HCT116 (cell line): ENCODE data around the gene TJP2. TPM values are rescaled to one million over a fixed set of nuclear protein-coding genes. Genes with fewer than 3 reads are reported as not detected.
A peak's percentile ranks its signal among the peaks of the same experiment; 100 is the strongest.

Source experiments
- ATAC-seq: fragments of 200-7000 bp; cut with Tn5 transposase; 2 replicates; pipeline ENCODE4 v1.9.1; 2020; ENCODE audit warnings: mild to moderate bottlenecking, moderate library complexity
- BruUV-seq: library from RNA; stranded (reverse); fragments of 400-500 nt; replicated peaks from 2 replicates; lab custom pipeline; 2021; lab: Mats Ljungman, UMichigan
- CTCF ChIA-PET: fragments of 300-600 bp; sonication (Branson Sonifier 250); formaldehyde crosslinking; loops from one replicate; lab custom pipeline; 2021; ENCODE audit warnings: antibody characterized with exemption; lab: Charles Lee
- POLR2A ChIA-PET: fragments of 300-600, 350-600 bp; sonication (Branson Sonifier 250); formaldehyde crosslinking; loops from one replicate; lab custom pipeline; 2021; ENCODE audit warnings: antibody characterized with exemption; lab: Charles Lee
- RAD21 ChIA-PET, 2 experiments: fragments of 300-600 bp; sonication (Branson Sonifier 250); formaldehyde crosslinking; loops; one replicate each; lab custom pipeline; 2023; ENCODE audit warnings: low total read pairs in 2 of 2; ENCODE audit not compliant: uncharacterized antibody in 2 of 2, unreplicated experiment in 2 of 2, low non-redundant PET in 1 of 2; lab: Charles Lee
- DNase-seq: peaks from one replicate; pipeline ENCODE4 v3.0.0-alpha.2; 2010; ENCODE audit warnings: low read depth, low spot score
- H2AFZ ChIP-seq: fragments of 200-600 bp; shearing (Covaris generic), sonication (generic); 2 replicates; pipeline ENCODE4 v1.6.1; 2017; ENCODE audit warnings: low read depth, mixed run types, mixed read lengths, antibody characterized with exemption, low read length; ENCODE audit not compliant: poor library complexity, severe bottlenecking
- H3K27ac ChIP-seq: 2 replicates; pipeline ENCODE4 v1.5.1; 2012; ENCODE audit warnings: low read depth, low read length
- H3K27me3 ChIP-seq: fragments of 200-600 bp; sonication (generic); 2 replicates; pipeline ENCODE4 v1.6.1; 2016; ENCODE audit warnings: mixed run types, low read length, mixed read lengths; ENCODE audit not compliant: insufficient read depth
- H3K36me3 ChIP-seq, 2 experiments: fragments of 200-500 bp in 1 of 2; fragments of 200-600 bp in 1 of 2; sonication (Bioruptor generic) in 1 of 2; sonication (generic) in 1 of 2; 2 replicates each; pipeline versions ENCODE4 v1.5.1 to v1.6.1; 2014 to 2016; ENCODE audit warnings: low read length in 2 of 2, inconsistent platforms in 1 of 2, mixed read lengths in 1 of 2, mixed run types in 1 of 2; ENCODE audit not compliant: insufficient read depth in 2 of 2, control insufficient read depth in 1 of 2
- H3K4me1 ChIP-seq, 2 experiments: fragments of 200-600 bp in 1 of 2; sonication (generic) in 1 of 2; 2 replicates each; pipeline versions ENCODE4 v1.5.1 to v1.6.1; 2012 to 2017; ENCODE audit warnings: low read length in 2 of 2, inconsistent platforms in 1 of 2, mild to moderate bottlenecking in 1 of 2, mixed read lengths in 1 of 2, mixed run types in 1 of 2, moderate library complexity in 1 of 2; ENCODE audit not compliant: insufficient read depth in 2 of 2, control insufficient read depth in 1 of 2
- H3K4me2 ChIP-seq: fragments of 200-600 bp; sonication (generic); 2 replicates; pipeline ENCODE4 v1.6.1; 2017; ENCODE audit warnings: mixed run types, low read length, mixed read lengths
- H3K4me3 ChIP-seq, 2 experiments: fragments of 200-600 bp in 1 of 2; sonication (generic) in 1 of 2; replicated peaks in 1 of 2; 2 replicates each; pipeline ENCODE4 v1.5.1; 2011 to 2016; ENCODE audit warnings: low read length in 2 of 2, control low read depth in 1 of 2, low read depth in 1 of 2, mild to moderate bottlenecking in 1 of 2, mixed read lengths in 1 of 2, mixed run types in 1 of 2
- H3K79me2 ChIP-seq: fragments of 200-600 bp; sonication (generic); 2 replicates; pipeline ENCODE4 v1.6.1; 2017; ENCODE audit warnings: mild to moderate bottlenecking, mixed run types, low read length, moderate library complexity, mixed read lengths; ENCODE audit not compliant: insufficient read depth
- H3K9ac ChIP-seq: fragments of 200-600 bp; sonication (generic); 2 replicates; pipeline ENCODE4 v1.6.1; 2016; ENCODE audit warnings: low read length, mixed read lengths
- H3K9me2 ChIP-seq: fragments of 200-600 bp; sonication (generic), shearing (Covaris generic); 2 replicates; pipeline ENCODE4 v1.6.1; 2017; ENCODE audit warnings: mixed run types, mild to moderate bottlenecking, moderate library complexity; ENCODE audit not compliant: insufficient read depth
- H3K9me3 ChIP-seq, 2 experiments: fragments of 200-500 bp in 1 of 2; fragments of 200-600 bp in 1 of 2; sonication (Bioruptor generic) in 1 of 2; sonication (generic) in 1 of 2; 2 replicates each; pipeline ENCODE4 v1.6.1; 2014 to 2017; ENCODE audit warnings: low read length in 2 of 2, mixed read lengths in 2 of 2, inconsistent platforms in 1 of 2, low read depth in 1 of 2, mild to moderate bottlenecking in 1 of 2, mixed run types in 1 of 2, moderate library complexity in 1 of 2; ENCODE audit not compliant: control insufficient read depth in 1 of 2, insufficient read depth in 1 of 2
- H4K20me1 ChIP-seq: fragments of 200-600 bp; sonication (generic), shearing (Covaris generic); 2 replicates; pipeline ENCODE4 v1.6.1; 2017; ENCODE audit warnings: mixed run types, mild to moderate bottlenecking, moderate library complexity; ENCODE audit not compliant: insufficient read depth
- CBX3 ChIP-seq: IDR thresholded peaks from 2 replicates; pipeline ENCODE4 v1.6.1; 2012; ENCODE audit warnings: low read depth
- EGR1 ChIP-seq: IDR thresholded peaks from 2 replicates; pipeline ENCODE4 v1.6.1; 2012; ENCODE audit warnings: low read depth
- EZH2 ChIP-seq: fragments of 200-600 bp; sonication (generic); IDR thresholded peaks from 2 replicates; pipeline ENCODE4 v1.6.1; 2017; ENCODE audit warnings: antibody characterized with exemption, mixed run types
- EZH2phosphoT487 ChIP-seq: fragments of 200-600 bp; IDR thresholded peaks from 2 replicates; pipeline ENCODE4 v1.6.1; 2018; ENCODE audit warnings: antibody characterized with exemption, borderline replicate concordance
- RAD21 ChIP-seq: IDR thresholded peaks from 2 replicates; pipeline ENCODE4 v1.6.1; 2012; ENCODE audit warnings: low read depth, mild to moderate bottlenecking
- TCF7L2 ChIP-seq: IDR thresholded peaks from 2 replicates; pipeline ENCODE4 v1.7.0; 2011; ENCODE audit warnings: borderline replicate concordance, inconsistent platforms; ENCODE audit not compliant: insufficient read depth, insufficient read length; ENCODE audit errors: extremely low read depth
- YY1 ChIP-seq: IDR thresholded peaks from 2 replicates; pipeline ENCODE4 v1.6.1; 2011; ENCODE audit warnings: low read length, low read depth, moderate library complexity, mild to moderate bottlenecking; ENCODE audit not compliant: insufficient replicate concordance; ENCODE audit errors: extremely low read depth
- ZNF274 ChIP-seq: fragments of 200-500 bp; sonication (Bioruptor generic); IDR thresholded peaks from 2 replicates; pipeline ENCODE4 v1.6.1; 2014; ENCODE audit warnings: mild to moderate bottlenecking, low read depth, low read length, inconsistent platforms
- intact Hi-C: fragments of 100-400 bp; cut with micrococcal nuclease; formaldehyde crosslinking; loops from 2 replicates; pipeline ENCODE4 v1.10.0; 2022
- total RNA-seq: library from RNA; stranded (reverse); gene quantifications from one replicate; pipeline ENCODE4 v1.2.1, GENCODE V29; 2021; ENCODE audit not compliant: unreplicated experiment
- TF ChIP-seq, protein P1 (sequence below), 3 experiments: fragments of 200-600 bp in 1 of 3; sonication (generic) in 1 of 3; IDR thresholded peaks in 2 of 3; conservative IDR thresholded peaks in 1 of 3; 2 replicates each; pipeline ENCODE4 v1.5.1; 2012 to 2017; ENCODE audit warnings: low read depth in 2 of 3, low read length in 2 of 3, antibody characterized with exemption in 1 of 3, borderline replicate concordance in 1 of 3, control low read depth in 1 of 3, mild to moderate bottlenecking in 1 of 3, mixed read lengths in 1 of 3, mixed run types in 1 of 3, moderate library complexity in 1 of 3; ENCODE audit not compliant: insufficient read depth in 1 of 3
- TF ChIP-seq, protein P2 (sequence below): IDR thresholded peaks from 2 replicates; pipeline ENCODE4 v1.6.1; 2012; ENCODE audit warnings: low read depth

TJP2 gene
- total RNA-seq, 1 experiment from 2014 or later = 39.7 TPM

DNA sequence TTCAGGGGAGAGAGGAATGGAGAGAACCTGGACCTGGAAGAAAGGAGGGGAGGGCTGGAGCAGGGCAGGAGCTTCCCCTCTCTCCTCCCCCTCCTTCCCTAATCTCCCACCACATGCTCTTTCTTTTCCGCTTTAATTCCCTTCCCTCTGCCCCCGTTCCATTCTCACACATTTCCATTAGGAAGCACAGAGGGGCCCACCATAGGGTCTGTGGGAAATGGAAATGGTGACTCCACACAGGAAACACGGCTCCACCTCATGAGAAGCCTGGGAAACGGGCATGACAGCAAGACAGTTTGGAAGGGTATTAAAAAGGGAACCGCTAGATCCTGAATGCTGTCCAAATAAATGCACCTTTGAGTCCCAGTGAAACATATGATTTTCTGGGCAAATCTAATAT lies 86.1 kb downstream of the TJP2 start (continued):
- TF ChIP-seq TCF7L2 (no peak), EZH2phosphoT487 (no peak), RAD21 (no peak), ZNF274 (no peak), CBX3 (no peak)
- TF ChIP-seq, protein P1, sequence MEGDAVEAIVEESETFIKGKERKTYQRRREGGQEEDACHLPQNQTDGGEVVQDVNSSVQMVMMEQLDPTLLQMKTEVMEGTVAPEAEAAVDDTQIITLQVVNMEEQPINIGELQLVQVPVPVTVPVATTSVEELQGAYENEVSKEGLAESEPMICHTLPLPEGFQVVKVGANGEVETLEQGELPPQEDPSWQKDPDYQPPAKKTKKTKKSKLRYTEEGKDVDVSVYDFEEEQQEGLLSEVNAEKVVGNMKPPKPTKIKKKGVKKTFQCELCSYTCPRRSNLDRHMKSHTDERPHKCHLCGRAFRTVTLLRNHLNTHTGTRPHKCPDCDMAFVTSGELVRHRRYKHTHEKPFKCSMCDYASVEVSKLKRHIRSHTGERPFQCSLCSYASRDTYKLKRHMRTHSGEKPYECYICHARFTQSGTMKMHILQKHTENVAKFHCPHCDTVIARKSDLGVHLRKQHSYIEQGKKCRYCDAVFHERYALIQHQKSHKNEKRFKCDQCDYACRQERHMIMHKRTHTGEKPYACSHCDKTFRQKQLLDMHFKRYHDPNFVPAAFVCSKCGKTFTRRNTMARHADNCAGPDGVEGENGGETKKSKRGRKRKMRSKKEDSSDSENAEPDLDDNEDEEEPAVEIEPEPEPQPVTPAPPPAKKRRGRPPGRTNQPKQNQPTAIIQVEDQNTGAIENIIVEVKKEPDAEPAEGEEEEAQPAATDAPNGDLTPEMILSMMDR (IDR thresholded peaks at IDR 0.05 in 2 of 3, conservative IDR thresholded peaks at IDR 0.05 in 1 of 3; ENCODE audit: borderline replicate concordance in 1 of 3, insufficient read depth in 1 of 3, low read depth in 2 of 3, low read length in 2 of 3) = no peak

DNA sequence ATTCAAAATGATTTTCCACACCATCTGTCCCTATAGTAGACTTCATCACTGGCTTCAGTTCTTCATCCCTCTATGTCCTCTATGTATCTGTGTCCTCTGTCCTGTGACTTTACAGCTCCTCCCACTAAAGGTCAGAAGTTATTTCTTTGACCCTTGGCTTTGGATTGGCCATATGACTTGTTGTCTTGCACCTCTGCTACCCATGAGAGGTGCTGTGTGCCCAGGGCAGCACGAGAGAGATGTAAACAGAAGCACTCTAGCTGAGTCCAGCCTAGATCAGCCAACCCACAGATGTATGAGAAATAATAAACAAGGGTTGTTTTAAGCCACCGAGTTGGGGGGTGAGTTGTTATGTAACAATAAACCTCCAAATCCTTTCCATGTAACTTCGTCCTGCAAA lies 87.6 kb downstream of the TJP2 start:
- CTCF ChIA-PET = no interaction called here
- POLR2A ChIA-PET = no interaction called here
- 0 out of 2 replicates have a peak, but pooled peaks have one; percentile 22 for ATAC-seq
- no peak overlapping the region for H3K27ac ChIP-seq
- no peak overlapping the region for H3K4me3 ChIP-seq
- H3K4me1 ChIP-seq = peaks cover 5 to 19% of the 10 kb centered on the region in 2 experiments; a peak in 3 of 4 replicates
- H4K20me1 ChIP-seq = no peaks in the 10 kb centered on the region
- no peaks in the 10 kb centered on the region for H3K27me3 ChIP-seq
- DNase-seq = no peak
- H3K9ac ChIP-seq = no peak overlapping the region
- H3K9me2 ChIP-seq = no peaks in the 10 kb centered on the region
- RAD21 ChIA-PET = no interaction called here
- no TSS peak for BruUV-seq
- no peaks in the 10 kb centered on the region for H3K79me2 ChIP-seq
- no peaks in the 10 kb centered on the region for H3K36me3 ChIP-seq
- H3K4me2 ChIP-seq = no peak overlapping the region
- TF ChIP-seq, protein P2, sequence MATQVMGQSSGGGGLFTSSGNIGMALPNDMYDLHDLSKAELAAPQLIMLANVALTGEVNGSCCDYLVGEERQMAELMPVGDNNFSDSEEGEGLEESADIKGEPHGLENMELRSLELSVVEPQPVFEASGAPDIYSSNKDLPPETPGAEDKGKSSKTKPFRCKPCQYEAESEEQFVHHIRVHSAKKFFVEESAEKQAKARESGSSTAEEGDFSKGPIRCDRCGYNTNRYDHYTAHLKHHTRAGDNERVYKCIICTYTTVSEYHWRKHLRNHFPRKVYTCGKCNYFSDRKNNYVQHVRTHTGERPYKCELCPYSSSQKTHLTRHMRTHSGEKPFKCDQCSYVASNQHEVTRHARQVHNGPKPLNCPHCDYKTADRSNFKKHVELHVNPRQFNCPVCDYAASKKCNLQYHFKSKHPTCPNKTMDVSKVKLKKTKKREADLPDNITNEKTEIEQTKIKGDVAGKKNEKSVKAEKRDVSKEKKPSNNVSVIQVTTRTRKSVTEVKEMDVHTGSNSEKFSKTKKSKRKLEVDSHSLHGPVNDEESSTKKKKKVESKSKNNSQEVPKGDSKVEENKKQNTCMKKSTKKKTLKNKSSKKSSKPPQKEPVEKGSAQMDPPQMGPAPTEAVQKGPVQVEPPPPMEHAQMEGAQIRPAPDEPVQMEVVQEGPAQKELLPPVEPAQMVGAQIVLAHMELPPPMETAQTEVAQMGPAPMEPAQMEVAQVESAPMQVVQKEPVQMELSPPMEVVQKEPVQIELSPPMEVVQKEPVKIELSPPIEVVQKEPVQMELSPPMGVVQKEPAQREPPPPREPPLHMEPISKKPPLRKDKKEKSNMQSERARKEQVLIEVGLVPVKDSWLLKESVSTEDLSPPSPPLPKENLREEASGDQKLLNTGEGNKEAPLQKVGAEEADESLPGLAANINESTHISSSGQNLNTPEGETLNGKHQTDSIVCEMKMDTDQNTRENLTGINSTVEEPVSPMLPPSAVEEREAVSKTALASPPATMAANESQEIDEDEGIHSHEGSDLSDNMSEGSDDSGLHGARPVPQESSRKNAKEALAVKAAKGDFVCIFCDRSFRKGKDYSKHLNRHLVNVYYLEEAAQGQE = no peak
- TF ChIP-seq YY1 (no peak), EZH2phosphoT487 (no peak), EZH2 (no peak), ZNF274 (no peak), EGR1 (no peak), RAD21 (0 out of 2 replicates have a peak, but pooled peaks have one; percentile 4)
- TF ChIP-seq, protein P1 (IDR thresholded peaks at IDR 0.05 in 2 of 3, conservative IDR thresholded peaks at IDR 0.05 in 1 of 3; ENCODE audit: borderline replicate concordance in 1 of 3, insufficient read depth in 1 of 3, low read depth in 2 of 3, low read length in 2 of 3) = no peak
- no peak overlapping the region for H2AFZ ChIP-seq
- intact Hi-C loops = no loop called here
- no peaks in the 10 kb centered on the region for H3K9me3 ChIP-seq
